Measurements from ENCODE around the gene CD6.

The CD6 gene

GRCh38 chr11:60934790-60935605 lies 36.5 kb upstream of the CD6 start:
- DNase-seq (ENCODE audit: low spot score), result no peak

DNA sequence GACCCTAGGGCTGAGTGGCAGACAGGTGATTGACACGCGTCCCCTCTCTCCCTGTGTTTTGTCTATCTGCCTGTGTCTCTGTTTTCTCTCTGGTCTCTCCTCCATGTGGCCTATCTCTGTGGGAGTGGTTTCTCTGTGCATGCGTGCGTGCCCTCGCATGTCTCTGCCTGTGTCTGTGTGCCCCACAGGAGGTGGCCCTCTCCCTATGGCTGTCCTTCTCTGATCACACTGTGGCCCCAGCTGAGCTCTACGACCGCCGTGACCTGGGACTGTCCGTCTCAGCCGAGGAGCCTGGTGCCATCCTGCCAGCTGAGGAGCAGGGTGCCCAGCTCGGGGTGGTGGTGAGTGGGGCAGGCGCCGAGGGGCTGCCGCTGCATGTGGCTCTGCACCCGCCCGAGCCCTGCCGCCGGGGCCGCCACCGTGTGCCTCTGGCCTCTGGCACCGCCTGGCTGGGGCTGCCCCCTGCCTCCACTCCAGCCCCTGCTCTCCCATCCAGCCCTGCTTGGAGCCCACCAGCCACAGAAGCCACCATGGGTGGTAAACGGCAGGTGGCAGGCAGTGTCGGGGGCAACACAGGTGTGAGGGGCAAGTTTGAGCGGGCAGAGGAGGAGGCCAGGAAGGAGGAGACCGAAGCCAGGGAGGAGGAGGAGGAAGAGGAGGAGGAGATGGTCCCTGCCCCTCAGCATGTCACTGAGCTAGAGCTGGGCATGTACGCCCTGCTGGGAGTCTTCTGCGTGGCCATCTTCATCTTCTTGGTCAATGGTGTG lies 35.6 kb upstream of the CD6 start:
- DNase-seq (ENCODE audit: low spot score), result no peak

DNA sequence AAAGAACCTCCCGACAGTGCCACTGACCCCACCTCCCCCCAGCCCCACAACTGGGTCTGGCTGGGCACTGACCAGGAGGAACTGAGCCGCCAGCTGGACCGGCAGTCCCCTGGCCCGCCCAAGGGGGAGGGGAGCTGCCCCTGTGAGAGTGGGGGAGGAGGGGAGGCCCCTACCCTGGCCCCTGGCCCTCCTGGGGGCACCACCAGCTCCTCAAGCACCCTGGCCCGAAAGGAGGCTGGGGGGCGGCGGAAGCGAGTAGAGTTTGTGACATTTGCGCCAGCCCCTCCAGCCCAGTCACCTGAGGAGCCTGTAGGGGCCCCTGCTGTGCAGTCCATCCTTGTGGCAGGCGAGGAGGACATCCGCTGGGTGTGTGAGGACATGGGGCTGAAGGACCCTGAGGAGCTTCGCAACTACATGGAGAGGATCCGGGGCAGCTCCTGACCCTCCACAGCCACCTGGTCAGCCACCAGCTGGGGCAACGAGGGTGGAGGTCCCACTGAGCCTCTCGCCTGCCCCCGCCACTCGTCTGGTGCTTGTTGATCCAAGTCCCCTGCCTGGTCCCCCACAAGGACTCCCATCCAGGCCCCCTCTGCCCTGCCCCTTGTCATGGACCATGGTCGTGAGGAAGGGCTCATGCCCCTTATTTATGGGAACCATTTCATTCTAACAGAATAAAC lies 34.9 kb upstream of the CD6 start:
- no peak for DNase-seq (ENCODE audit: low spot score)

- no peak for DNase-seq (ENCODE audit: low spot score)
Measured at GRCh38 chr11:60937144-60937527, 34.3 kb upstream of the CD6 start.

DNA sequence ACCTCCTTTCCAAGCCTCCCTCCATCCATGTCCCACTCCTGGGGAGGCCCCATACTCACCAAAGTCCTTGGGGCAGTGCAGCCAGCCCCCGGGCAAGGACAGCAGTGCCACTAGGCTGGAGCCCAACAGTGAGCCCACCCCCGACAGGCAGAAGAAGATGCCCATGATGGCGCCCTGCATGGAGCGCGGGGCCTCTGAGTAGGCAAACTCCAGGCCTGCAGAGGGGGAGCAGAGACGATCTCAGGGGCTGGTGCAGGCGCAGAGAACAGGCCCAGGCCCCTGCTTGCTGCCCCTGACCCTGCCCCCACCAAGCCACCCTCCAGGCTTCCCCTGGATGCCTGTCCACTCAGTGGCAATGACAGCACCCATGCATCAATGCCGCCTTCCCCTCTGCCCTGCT lies 33.7 kb upstream of the CD6 start:
- DNase-seq (ENCODE audit: low spot score), result no peak

DNA sequence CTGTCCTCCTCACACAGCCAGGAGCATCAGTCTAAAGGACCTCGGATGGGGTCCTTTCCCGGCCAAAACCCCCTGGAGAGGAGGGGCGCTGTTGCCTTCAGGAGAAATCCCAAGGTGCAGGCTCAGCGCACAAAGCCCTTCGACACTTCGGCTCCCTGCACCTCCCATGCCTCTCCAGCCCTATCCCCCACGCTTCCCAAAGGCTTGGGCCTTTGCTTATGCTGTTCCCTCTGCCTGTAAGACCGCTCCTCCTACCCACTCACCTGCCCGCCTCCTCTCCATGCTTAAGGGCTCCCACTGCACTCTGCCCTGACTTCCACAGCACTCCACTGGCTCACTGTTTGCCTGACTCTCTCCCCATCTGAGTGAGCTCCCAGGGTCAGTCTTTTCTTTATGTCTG lies 33.0 kb upstream of the CD6 start:
- DNase-seq (ENCODE audit: low spot score), result no peak

- no peak for DNase-seq (ENCODE audit: low spot score)
Measured at GRCh38 chr11:60939301-60939700, 32.2 kb upstream of the CD6 start.

DNA sequence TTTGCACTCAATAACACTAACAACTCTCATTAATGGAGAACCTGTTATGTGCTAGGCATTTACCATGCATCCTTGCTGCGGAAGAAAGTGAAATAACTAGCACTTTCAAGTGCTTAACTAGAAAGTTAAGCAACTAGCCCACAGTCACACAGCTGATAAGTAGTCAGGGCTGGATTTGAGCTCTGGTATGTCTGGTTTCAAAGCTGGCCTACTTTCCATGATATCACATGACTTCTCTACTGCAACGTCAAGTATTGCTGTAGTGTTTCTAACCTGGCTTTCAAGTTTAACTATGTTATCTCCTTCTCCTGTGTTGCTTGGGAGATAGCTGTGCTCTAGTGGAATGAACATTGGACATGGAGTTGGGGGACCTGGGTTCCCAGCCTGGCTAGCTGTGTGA lies 31.6 kb upstream of the CD6 start:
- no peak for DNase-seq (ENCODE audit: low spot score)

DNA sequence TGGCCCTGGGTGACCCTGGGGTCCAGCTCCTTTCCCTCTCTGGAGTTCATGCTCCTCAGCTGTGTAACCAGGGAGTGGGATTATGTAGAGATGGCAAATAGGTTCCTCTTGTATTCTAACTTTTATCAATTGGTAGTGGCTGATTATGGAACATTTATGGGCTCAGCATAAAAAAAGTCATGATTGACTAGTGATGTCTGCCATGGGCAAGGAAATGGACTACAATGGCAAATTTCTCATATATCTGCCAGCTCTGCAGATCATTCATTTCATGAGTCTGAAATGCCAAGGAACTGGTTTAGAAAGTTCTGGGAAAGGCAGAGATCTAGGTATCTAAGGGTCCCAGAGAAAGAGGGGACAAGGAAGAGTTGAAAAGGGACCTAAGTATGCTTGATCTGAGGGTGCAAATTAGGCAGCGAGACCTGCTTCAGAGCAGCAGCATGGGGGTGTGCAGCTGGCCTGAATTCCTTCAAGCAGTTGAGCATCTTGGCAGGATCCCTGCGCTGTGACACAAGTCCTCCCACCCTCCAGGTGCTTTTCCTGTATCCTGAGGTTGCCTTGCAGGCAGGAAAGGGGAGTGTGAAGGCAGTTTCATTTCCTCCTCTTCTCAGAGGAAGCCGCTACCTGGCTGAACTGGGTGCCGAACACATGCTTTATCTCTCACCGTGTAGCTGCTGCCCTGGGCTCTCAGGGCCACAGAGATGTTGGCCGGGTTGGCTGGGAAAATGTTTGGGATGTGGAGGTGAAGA lies 29.9 kb upstream of the CD6 start:
- no peak for DNase-seq (ENCODE audit: low spot score)

GRCh38 chr11:60942219-60942618 lies 29.3 kb upstream of the CD6 start:
- no peak for DNase-seq (ENCODE audit: low spot score)

- DNase-seq (ENCODE audit: low spot score), result no peak
Measured at GRCh38 chr11:60942970-60943565, 28.4 kb upstream of the CD6 start.

DNA sequence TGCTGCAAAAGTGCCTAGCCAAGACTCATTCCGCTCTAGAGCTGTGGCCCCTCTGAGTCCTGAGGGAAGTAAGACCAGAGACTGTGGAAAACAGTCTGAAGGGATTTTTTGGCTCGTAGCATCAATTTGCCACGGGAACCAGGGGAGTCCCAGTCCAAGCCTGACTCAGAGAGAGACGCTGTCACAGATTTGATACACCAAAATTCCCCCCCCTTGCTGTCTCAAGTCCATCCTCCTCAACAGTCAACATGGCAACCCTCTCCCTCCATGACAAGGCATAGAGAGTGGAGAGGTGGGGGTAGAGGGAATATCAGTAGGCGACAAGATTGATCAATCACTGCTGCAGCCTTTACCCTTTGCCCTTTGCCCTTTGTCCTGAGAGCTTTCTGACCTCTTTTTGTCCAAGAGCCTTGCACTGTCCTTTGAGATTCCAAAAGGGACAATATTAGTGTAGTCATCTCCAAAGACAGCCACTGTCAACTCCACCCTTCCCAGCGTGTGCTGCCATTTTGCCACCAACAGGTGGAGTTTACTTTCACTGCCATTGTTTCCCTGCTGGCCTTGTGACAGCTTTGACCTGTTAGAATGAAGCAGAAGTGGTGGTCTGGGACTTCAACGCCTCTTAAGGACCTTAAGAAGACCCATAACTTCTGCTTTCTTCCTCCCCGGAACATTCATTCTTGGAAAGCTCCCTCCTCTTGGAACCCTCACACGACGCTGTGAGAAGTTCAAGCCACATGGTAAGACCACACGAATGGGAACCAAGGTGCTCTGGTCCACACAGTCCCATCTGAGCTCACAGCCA lies 26.8 kb upstream of the CD6 start:
- DNase-seq (ENCODE audit: low spot score), result no peak

GRCh38 chr11:60945295-60945667 lies 26.2 kb upstream of the CD6 start:
- no peak for DNase-seq (ENCODE audit: low spot score)

GRCh38 chr11:60946601-60947264 lies 24.7 kb upstream of the CD6 start:
- DNase-seq (ENCODE audit: low spot score), result no peak

- no peak for DNase-seq (ENCODE audit: low spot score)
Measured at GRCh38 chr11:60947700-60948099, 23.8 kb upstream of the CD6 start.

DNA sequence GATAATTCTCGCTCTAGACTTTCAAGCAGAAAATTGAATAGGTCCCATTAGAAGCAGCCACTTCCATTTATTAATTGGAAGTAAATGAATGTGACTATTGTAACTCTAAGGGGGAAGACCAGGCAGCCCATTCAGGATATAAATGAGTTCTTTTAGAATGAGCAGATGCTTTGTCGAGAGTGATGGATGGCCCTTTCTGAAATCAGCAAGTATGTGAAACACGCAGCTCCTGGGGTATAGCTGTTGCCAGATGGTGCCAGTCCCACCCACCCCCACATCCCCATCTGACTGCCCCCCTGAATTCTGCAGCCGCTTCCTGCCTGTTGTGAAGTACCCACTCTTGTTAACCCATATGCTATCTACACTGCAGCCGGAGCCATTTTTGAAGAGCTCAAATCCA lies 23.2 kb upstream of the CD6 start:
- DNase-seq (ENCODE audit: low spot score), result no peak

GRCh38 chr11:60950024-60950423 lies 21.5 kb upstream of the CD6 start:
- DNase-seq (ENCODE audit: low spot score), result no peak

GRCh38 chr11:60950933-60951605 lies 20.4 kb upstream of the CD6 start:
- no peak for DNase-seq (ENCODE audit: low spot score)

GRCh38 chr11:60951606-60951903 lies 19.9 kb upstream of the CD6 start:
- no peak for DNase-seq (ENCODE audit: low spot score)
